ENCODE measurements around the gene MECR. TPM values are rescaled to one million over a fixed set of nuclear protein-coding genes. Genes with fewer than 3 reads are reported as not detected.

Gene MECR
- total RNA-seq, 1 donor: 23.5 TPM

DNA sequence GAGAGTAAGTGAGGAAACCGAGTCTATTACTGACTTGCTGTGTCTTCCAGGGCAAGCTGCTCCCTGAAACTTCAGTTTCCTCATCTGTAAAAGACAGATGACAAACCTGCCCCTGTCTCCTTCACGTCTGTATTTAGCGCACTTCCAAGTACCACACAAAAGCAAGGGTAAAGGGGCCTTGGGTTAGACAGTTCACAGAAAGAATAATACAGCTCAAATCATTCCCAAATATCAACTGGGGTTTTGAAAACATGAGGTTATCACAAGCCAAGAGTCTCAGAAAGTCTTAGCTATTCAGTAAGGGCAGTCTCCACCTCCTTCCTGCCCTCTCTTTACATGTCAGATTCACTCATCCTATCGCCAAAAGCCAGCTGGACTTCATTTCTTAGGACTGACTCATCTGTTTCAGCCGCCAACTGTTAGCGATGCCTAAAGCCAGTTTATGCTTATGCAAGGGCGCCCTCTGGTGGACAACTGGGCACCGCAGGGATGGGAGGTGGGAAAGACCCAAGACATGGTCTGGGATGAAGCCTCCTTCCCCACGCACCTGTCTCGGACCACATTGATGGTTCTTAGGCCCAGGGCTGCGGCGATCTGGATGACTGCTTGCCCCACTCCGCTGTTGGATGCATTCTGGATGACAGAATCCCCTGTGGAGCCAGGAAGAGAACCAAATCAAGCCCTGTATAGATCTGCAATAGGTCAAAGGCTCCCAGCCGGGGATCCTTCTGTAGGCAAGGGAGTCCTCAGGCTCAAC is 28.0 kb downstream of the MECR start:
- peak overlapping the region; percentile 22 for H3K4me2 ChIP-seq (ENCODE audit: insufficient read depth, low read length)
- H2AFZ ChIP-seq (ENCODE audit: low read length): peak overlapping the region; percentile 75
- TF ChIP-seq, protein P1, sequence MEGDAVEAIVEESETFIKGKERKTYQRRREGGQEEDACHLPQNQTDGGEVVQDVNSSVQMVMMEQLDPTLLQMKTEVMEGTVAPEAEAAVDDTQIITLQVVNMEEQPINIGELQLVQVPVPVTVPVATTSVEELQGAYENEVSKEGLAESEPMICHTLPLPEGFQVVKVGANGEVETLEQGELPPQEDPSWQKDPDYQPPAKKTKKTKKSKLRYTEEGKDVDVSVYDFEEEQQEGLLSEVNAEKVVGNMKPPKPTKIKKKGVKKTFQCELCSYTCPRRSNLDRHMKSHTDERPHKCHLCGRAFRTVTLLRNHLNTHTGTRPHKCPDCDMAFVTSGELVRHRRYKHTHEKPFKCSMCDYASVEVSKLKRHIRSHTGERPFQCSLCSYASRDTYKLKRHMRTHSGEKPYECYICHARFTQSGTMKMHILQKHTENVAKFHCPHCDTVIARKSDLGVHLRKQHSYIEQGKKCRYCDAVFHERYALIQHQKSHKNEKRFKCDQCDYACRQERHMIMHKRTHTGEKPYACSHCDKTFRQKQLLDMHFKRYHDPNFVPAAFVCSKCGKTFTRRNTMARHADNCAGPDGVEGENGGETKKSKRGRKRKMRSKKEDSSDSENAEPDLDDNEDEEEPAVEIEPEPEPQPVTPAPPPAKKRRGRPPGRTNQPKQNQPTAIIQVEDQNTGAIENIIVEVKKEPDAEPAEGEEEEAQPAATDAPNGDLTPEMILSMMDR (IDR thresholded peaks at IDR 0.05; ENCODE audit: extremely low read depth, low read depth, low read length): peak; percentile 99
- no peaks in the 10 kb centered on the region for H3K79me2 ChIP-seq (ENCODE audit: insufficient read depth, low read length)
- no peaks in the 10 kb centered on the region for H4K20me1 ChIP-seq (ENCODE audit: insufficient read depth, low read length)
- DNase-seq (ENCODE audit: insufficient read length, low spot score, missing footprints): peak; percentile 99
- peaks cover 7% of the 10 kb centered on the region for H3K4me1 ChIP-seq (ENCODE audit: insufficient read depth, low read length)
- peak overlapping the region; percentile 67 for H3K27ac ChIP-seq (ENCODE audit: low read depth, low read length)
- H3K36me3 ChIP-seq (ENCODE audit: insufficient read depth, low read length): peaks cover 38% of the 10 kb centered on the region
- no peak overlapping the region for H3K4me3 ChIP-seq (ENCODE audit: insufficient read depth, low read length)
- H3K27me3 ChIP-seq (ENCODE audit: insufficient read depth, low read length): no peaks in the 10 kb centered on the region
- no peaks in the 10 kb centered on the region for H3K9me3 ChIP-seq (ENCODE audit: low read depth, low read length)

DNA sequence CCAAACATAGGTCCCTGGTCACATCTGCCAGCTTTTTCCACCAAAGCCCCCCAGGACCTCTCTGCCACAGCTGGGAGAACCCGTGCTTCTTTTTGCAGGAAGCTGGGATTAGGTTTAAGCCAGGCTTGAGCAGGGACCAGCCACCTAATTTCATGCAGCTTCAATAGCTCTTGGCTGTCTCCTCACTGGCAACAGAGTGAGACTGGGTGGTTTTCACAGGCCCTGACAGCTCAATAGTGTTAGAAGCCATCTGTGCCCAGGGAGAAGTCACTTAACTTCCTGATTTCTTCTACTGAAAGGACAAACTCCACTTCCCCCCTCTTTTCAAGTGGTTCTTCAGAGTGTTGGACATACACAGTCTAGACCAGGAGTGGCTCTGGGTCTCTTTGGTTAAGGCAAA is 28.7 kb downstream of the MECR start:
- DNase-seq (ENCODE audit: insufficient read length, low spot score, missing footprints): no peak
- H3K27me3 ChIP-seq (ENCODE audit: insufficient read depth, low read length): no peaks in the 10 kb centered on the region
- H3K79me2 ChIP-seq (ENCODE audit: insufficient read depth, low read length): no peaks in the 10 kb centered on the region
- peak overlapping the region; percentile 75 for H2AFZ ChIP-seq (ENCODE audit: low read length)
- peak overlapping the region; percentile 22 for H3K4me2 ChIP-seq (ENCODE audit: insufficient read depth, low read length)
- TF ChIP-seq, protein P1 (IDR thresholded peaks at IDR 0.05; ENCODE audit: extremely low read depth, low read depth, low read length): no peak
- H3K4me1 ChIP-seq (ENCODE audit: insufficient read depth, low read length): peaks cover 12% of the 10 kb centered on the region
- H3K36me3 ChIP-seq (ENCODE audit: insufficient read depth, low read length): peaks cover 38% of the 10 kb centered on the region
- H3K4me3 ChIP-seq (ENCODE audit: insufficient read depth, low read length): no peak overlapping the region
- no peaks in the 10 kb centered on the region for H3K9me3 ChIP-seq (ENCODE audit: low read depth, low read length)
- no peaks in the 10 kb centered on the region for H4K20me1 ChIP-seq (ENCODE audit: insufficient read depth, low read length)
- H3K27ac ChIP-seq (ENCODE audit: low read depth, low read length): peak overlapping the region; percentile 67

DNA sequence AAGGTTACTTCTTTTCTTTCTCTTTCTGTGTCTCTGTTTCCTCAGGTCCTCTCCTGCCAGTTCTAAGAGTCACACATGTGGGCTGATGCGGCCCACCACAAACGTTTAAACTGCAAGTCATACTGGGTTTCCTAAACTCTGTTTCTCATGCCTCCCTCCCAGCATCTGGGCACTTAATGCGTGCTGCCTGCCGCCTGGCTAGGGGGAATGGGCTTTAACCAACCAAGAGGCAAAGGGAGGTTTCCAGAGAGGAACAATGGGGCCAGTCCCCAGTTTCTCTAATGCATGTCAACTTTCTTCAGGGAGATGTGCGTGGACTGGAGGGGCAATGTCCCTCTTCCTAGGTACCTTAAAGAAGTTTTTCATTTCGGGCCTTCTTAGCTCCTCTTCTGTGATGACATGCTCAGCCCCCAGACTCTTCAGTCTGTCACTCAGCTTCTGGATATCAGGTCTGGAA is 29.1 kb downstream of the MECR start:
- peaks cover 37% of the 10 kb centered on the region for H3K36me3 ChIP-seq (ENCODE audit: insufficient read depth, low read length)
- TF ChIP-seq, protein P1 (IDR thresholded peaks at IDR 0.05; ENCODE audit: extremely low read depth, low read depth, low read length): no peak
- H3K4me2 ChIP-seq (ENCODE audit: insufficient read depth, low read length): no peak overlapping the region
- H3K4me1 ChIP-seq (ENCODE audit: insufficient read depth, low read length): peaks cover 15% of the 10 kb centered on the region
- no peak for DNase-seq (ENCODE audit: insufficient read length, low spot score, missing footprints)
- no peaks in the 10 kb centered on the region for H3K27me3 ChIP-seq (ENCODE audit: insufficient read depth, low read length)
- H3K4me3 ChIP-seq (ENCODE audit: insufficient read depth, low read length): no peak overlapping the region
- H2AFZ ChIP-seq (ENCODE audit: low read length): no peak overlapping the region
- peak overlapping the region; percentile 67 for H3K27ac ChIP-seq (ENCODE audit: low read depth, low read length)
- H3K9me3 ChIP-seq (ENCODE audit: low read depth, low read length): no peaks in the 10 kb centered on the region
- H4K20me1 ChIP-seq (ENCODE audit: insufficient read depth, low read length): no peaks in the 10 kb centered on the region
- no peaks in the 10 kb centered on the region for H3K79me2 ChIP-seq (ENCODE audit: insufficient read depth, low read length)

DNA sequence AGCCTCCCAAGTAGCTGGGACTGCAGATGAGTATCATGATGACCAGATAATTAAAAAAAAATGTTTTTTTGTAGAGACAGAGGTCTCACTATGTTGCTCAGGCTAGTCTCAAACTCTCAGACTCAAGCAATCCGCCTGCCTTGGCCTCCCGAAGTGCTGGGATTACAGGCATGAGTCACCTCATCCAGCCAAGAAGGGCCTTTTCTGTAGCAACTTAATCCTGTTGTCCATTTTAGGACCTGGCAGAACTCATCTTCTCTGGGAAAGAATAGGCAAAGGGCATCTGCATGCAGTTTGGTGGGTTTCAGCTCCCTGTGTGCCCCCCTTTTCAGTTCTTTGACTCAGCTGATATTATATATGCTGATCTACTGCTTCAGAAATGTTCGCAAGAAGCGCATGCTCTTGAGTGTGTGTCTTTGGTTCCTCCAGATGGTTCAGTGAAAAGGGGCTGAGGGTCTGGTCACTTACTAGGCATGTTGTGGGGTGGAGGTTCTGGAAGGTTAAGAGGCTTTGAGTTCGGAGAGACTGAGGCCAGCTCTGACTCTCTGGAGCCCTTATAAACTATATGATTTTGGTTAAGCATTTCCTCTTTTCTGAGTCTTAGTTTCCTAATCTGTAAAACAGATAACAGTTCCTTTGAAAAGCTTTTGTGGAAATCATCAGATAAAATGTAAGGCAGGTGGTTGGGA is 29.7 kb downstream of the MECR start:
- DNase-seq (ENCODE audit: insufficient read length, low spot score, missing footprints): no peak
- Histone ChIP-seq H3K9me3 (ENCODE audit: low read depth, low read length) (no peaks in the 10 kb centered on the region), H3K4me2 (ENCODE audit: insufficient read depth, low read length) (no peak overlapping the region), H3K4me1 (ENCODE audit: insufficient read depth, low read length) (peaks cover 20% of the 10 kb centered on the region), H3K27me3 (ENCODE audit: insufficient read depth, low read length) (no peaks in the 10 kb centered on the region), H3K4me3 (ENCODE audit: insufficient read depth, low read length) (no peak overlapping the region), H4K20me1 (ENCODE audit: insufficient read depth, low read length) (no peaks in the 10 kb centered on the region), H3K27ac (ENCODE audit: low read depth, low read length) (no peak overlapping the region), H3K36me3 (ENCODE audit: insufficient read depth, low read length) (peaks cover 32% of the 10 kb centered on the region), H3K79me2 (ENCODE audit: insufficient read depth, low read length) (no peaks in the 10 kb centered on the region), H2AFZ (ENCODE audit: low read length) (no peak overlapping the region)
- TF ChIP-seq, protein P1 (IDR thresholded peaks at IDR 0.05; ENCODE audit: extremely low read depth, low read depth, low read length): no peak

All from osteoblast (primary cell).